ENCODE measurements around the gene PSKH1.
"Not testable (repeated sequence)": the region's sequence is repeated elsewhere in the genome, so short reads cannot be mapped to it uniquely, and the experiment has no call there.

PSKH1 gene

GRCh38 chr16:67902831-67903230, 9.8 kb downstream of the PSKH1 start:
- no peak overlapping the region for H3K4me3 ChIP-seq (ENCODE audit: low read depth, low read length)
- no peak for TF ChIP-seq CTCF (IDR thresholded peaks at IDR 0.05; ENCODE audit: borderline replicate concordance, insufficient read depth, low read depth, low read length)

- TF ChIP-seq CTCF (IDR thresholded peaks at IDR 0.05; ENCODE audit: borderline replicate concordance, insufficient read depth, low read depth, low read length) = no peak
Measured at GRCh38 chr16:67907397-67908180, 14.5 kb downstream of the PSKH1 start.

GRCh38 chr16:67909056-67909742, 16.1 kb downstream of the PSKH1 start:
- TF ChIP-seq CTCF (IDR thresholded peaks at IDR 0.05; ENCODE audit: borderline replicate concordance, insufficient read depth, low read depth, low read length) = no peak
- no peak overlapping the region for H3K4me3 ChIP-seq (ENCODE audit: low read depth, low read length)

More at GRCh38 chr16:67907397-67908180, 14.5 kb downstream of the PSKH1 start:
- H3K4me3 ChIP-seq (ENCODE audit: low read depth, low read length) = no peak overlapping the region

- TF ChIP-seq CTCF (IDR thresholded peaks at IDR 0.05; ENCODE audit: borderline replicate concordance, insufficient read depth, low read depth, low read length) = no peak
- no peak overlapping the region for H3K4me3 ChIP-seq (ENCODE audit: low read depth, low read length)
Measured at GRCh38 chr16:67910158-67910557, 17.1 kb downstream of the PSKH1 start.

- no peak for TF ChIP-seq CTCF (IDR thresholded peaks at IDR 0.05; ENCODE audit: borderline replicate concordance, insufficient read depth, low read depth, low read length)
- no peak overlapping the region for H3K4me3 ChIP-seq (ENCODE audit: low read depth, low read length)
Measured at GRCh38 chr16:67914758-67915495, 21.9 kb downstream of the PSKH1 start.

GRCh38 chr16:67915496-67915769, 22.4 kb downstream of the PSKH1 start:
- not testable (repeated sequence) for H3K4me3 ChIP-seq (ENCODE audit: low read depth, low read length)

GRCh38 chr16:67915831-67916723, 23.0 kb downstream of the PSKH1 start:
- no peak for TF ChIP-seq CTCF (IDR thresholded peaks at IDR 0.05; ENCODE audit: borderline replicate concordance, insufficient read depth, low read depth, low read length)
- no peak overlapping the region for H3K4me3 ChIP-seq (ENCODE audit: low read depth, low read length)
